NCI-H82 (cell line): ENCODE data around the gene GTF3C5.
"Not testable (repeated sequence)": the region's sequence is repeated elsewhere in the genome, so short reads cannot be mapped to it uniquely, and the experiment has no call there.

ENCODE experiments used
- DNase-seq: peaks from one replicate; lab custom pipeline; 2025; lab: John Stamatoyannopoulos, UW

The GTF3C5 gene

GRCh38 chr9:133071484-133072150 lies 40.8 kb downstream of the GTF3C5 start:
- no peak for DNase-seq

- DNase-seq = not testable (repeated sequence)
Measured at GRCh38 chr9:133072210-133072609, 41.4 kb downstream of the GTF3C5 start.

GRCh38 chr9:133073086-133074014 lies 42.6 kb downstream of the GTF3C5 start:
- DNase-seq = no peak

- DNase-seq = no peak
Measured at GRCh38 chr9:133074111-133074651, 43.4 kb downstream of the GTF3C5 start.

GRCh38 chr9:133075925-133076630 lies 45.3 kb downstream of the GTF3C5 start:
- no peak for DNase-seq

- DNase-seq = no peak
Measured at GRCh38 chr9:133076691-133077090, 45.9 kb downstream of the GTF3C5 start.

- DNase-seq = no peak
Measured at GRCh38 chr9:133078486-133078885, 47.7 kb downstream of the GTF3C5 start.

GRCh38 chr9:133080161-133080560 lies 49.4 kb downstream of the GTF3C5 start:
- no peak for DNase-seq

GRCh38 chr9:133080786-133081779 lies 50.3 kb downstream of the GTF3C5 start:
- DNase-seq = not testable (repeated sequence)

- DNase-seq = not testable (repeated sequence)
Measured at GRCh38 chr9:133081957-133082644, 51.3 kb downstream of the GTF3C5 start.

GRCh38 chr9:133083688-133084087 lies 52.9 kb downstream of the GTF3C5 start:
- DNase-seq = not testable (repeated sequence)

- DNase-seq = not testable (repeated sequence)
Measured at GRCh38 chr9:133086212-133086860, 55.5 kb downstream of the GTF3C5 start.

- no peak for DNase-seq
Measured at GRCh38 chr9:133086894-133087293, 56.1 kb downstream of the GTF3C5 start.

GRCh38 chr9:133087429-133088145 lies 56.8 kb downstream of the GTF3C5 start:
- no peak for DNase-seq

GRCh38 chr9:133088146-133088750 lies 57.5 kb downstream of the GTF3C5 start:
- no peak for DNase-seq

GRCh38 chr9:133088756-133089155 lies 58.0 kb downstream of the GTF3C5 start:
- no peak for DNase-seq

GRCh38 chr9:133089271-133089671 lies 58.5 kb downstream of the GTF3C5 start:
- DNase-seq = peak; percentile 73

- peak; percentile 76 for DNase-seq
Measured at GRCh38 chr9:133090187-133090586, 59.4 kb downstream of the GTF3C5 start.
